HEK293 (cell line): ENCODE results near the gene INPP4B.
A peak's percentile ranks its signal among the peaks of the same experiment; 100 is the strongest.

Source experiments
- CTCF ChIA-PET: fragments of 350-600 bp; formaldehyde crosslinking; extraction: SDS; loops from one replicate; lab custom pipeline; 2021; ENCODE audit warnings: antibody characterized with exemption; lab: Yijun Ruan, JAX
- POLR2A ChIA-PET: fragments of 300-600 bp; formaldehyde crosslinking; extraction: SDS; loops from one replicate; lab custom pipeline; 2020; ENCODE audit warnings: antibody characterized with exemption, inconsistent platforms; lab: Yijun Ruan, JAX
- H3K27ac ChIP-seq: fragments of 200-500 bp; sonication (Bioruptor generic); 2 replicates; pipeline ENCODE4 v1.5.1; 2014; ENCODE audit warnings: low read depth, low read length, control low read depth, inconsistent platforms; ENCODE audit errors: extremely low read depth
- H3K36me3 ChIP-seq, 2 experiments: fragments of 200-500 bp in 1 of 2; sonication (Bioruptor generic) in 1 of 2; 1 replicate in 1 of 2; 2 replicates in 1 of 2; pipeline ENCODE4 v1.5.1; 2014 to 2017; ENCODE audit warnings: inconsistent platforms in 2 of 2, low read length in 2 of 2; ENCODE audit not compliant: control insufficient read depth in 2 of 2, insufficient read depth in 1 of 2
- H3K4me1 ChIP-seq: fragments of 200-500 bp; sonication (Bioruptor generic); 2 replicates; pipeline ENCODE4 v1.5.1; 2014; ENCODE audit warnings: mild to moderate bottlenecking, low read length, inconsistent platforms; ENCODE audit not compliant: control insufficient read depth, insufficient read depth
- H3K4me3 ChIP-seq: 2 replicates; pipeline ENCODE4 v1.5.1; 2011; ENCODE audit warnings: low read depth, mild to moderate bottlenecking, control low read depth, low read length, moderate library complexity
- H3K9me3 ChIP-seq: fragments of 200-500 bp; sonication (Bioruptor generic); 2 replicates; pipeline ENCODE4 v1.5.1; 2014; ENCODE audit warnings: low read depth, low read length, inconsistent platforms; ENCODE audit not compliant: control insufficient read depth, insufficient read depth
- HOXC10 ChIP-seq: sonication (generic); formaldehyde crosslinking; IDR thresholded peaks from 2 replicates; pipeline ENCODE4 v1.8.1; 2023; ENCODE audit warnings: mild to moderate bottlenecking, missing genetic modification reagents
- KLF7 ChIP-seq: fragments of 450-650 bp; formaldehyde crosslinking; IDR thresholded peaks from 2 replicates; pipeline ENCODE4 v1.5.1; 2016; ENCODE audit warnings: missing biosample characterization, missing genetic modification characterization, borderline replicate concordance
- MEIS1 ChIP-seq: sonication (generic); formaldehyde crosslinking; IDR thresholded peaks from 2 replicates; pipeline ENCODE4 v1.8.1; 2022; ENCODE audit warnings: missing genetic modification reagents, mild to moderate bottlenecking, borderline replicate concordance
- TCF7L2 ChIP-seq: IDR thresholded peaks from 2 replicates; pipeline ENCODE4 v1.6.1; 2011; ENCODE audit warnings: low read depth, mild to moderate bottlenecking, inconsistent platforms, low read length, moderate library complexity, borderline replicate concordance
- ZNF140 ChIP-seq: fragments of 450-650 bp; formaldehyde crosslinking; IDR thresholded peaks from 2 replicates; pipeline ENCODE4 v1.5.1; 2016; ENCODE audit warnings: missing biosample characterization, missing genetic modification characterization
- ZNF169 ChIP-seq: fragments of 450-650 bp; formaldehyde crosslinking; IDR thresholded peaks from 2 replicates; pipeline ENCODE4 v1.5.1; 2016; ENCODE audit warnings: missing biosample characterization, missing genetic modification characterization
- ZNF354C ChIP-seq: fragments of 450-650 bp; formaldehyde crosslinking; IDR thresholded peaks from 2 replicates; pipeline ENCODE4 v1.5.1; 2016; ENCODE audit warnings: missing biosample characterization, missing genetic modification characterization, low read depth, borderline replicate concordance
- ZNF423 ChIP-seq: fragments of 450-650 bp; formaldehyde crosslinking; IDR thresholded peaks from 2 replicates; pipeline ENCODE4 v1.5.1; 2016; ENCODE audit warnings: missing biosample characterization, missing genetic modification characterization
- ZNF518A ChIP-seq: fragments of 450-650 bp; formaldehyde crosslinking; conservative IDR thresholded peaks from 2 replicates; pipeline ENCODE4 v1.5.1; 2016; ENCODE audit warnings: low read depth, missing biosample characterization, missing genetic modification characterization
- ZNF585B ChIP-seq: fragments of 450-650 bp; formaldehyde crosslinking; IDR thresholded peaks from 2 replicates; pipeline ENCODE4 v1.5.1; 2016; ENCODE audit warnings: missing biosample characterization, missing genetic modification characterization
- ZNF629 ChIP-seq: fragments of 450-650 bp; formaldehyde crosslinking; IDR thresholded peaks from 2 replicates; pipeline ENCODE4 v1.5.1; 2017; ENCODE audit warnings: missing biosample characterization, missing genetic modification characterization
- ZNF830 ChIP-seq: fragments of 450-650 bp; IDR thresholded peaks from 2 replicates; pipeline ENCODE4 v1.5.0; 2018; ENCODE audit warnings: missing biosample characterization, missing genetic modification characterization, low read depth, mild to moderate bottlenecking, moderate library complexity

Gene INPP4B

DNA sequence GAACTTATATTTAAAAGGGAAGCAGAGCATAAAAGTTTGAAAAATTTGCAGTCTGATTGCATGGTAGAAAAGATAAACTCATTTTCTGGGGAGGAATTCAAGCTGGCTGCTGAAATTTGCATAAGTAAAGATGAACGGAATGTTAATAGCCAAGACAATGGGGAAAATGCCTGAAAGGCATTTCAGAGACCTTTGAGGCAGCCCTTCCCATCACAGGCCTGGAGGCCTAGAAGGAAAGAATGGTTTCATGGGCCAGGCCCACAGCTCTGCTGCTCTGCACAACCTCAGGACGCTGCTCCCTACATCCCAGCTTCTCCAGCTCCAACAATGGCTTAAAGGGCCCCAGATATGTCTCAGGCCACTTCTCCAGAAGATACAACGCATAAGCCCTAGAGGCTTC, 46.9 kb upstream of the INPP4B start:
- Histone ChIP-seq H3K36me3 (no peaks in the 10 kb centered on the region), H3K9me3 (no peaks in the 10 kb centered on the region), H3K4me3 (no peak overlapping the region), H3K27ac (no peak overlapping the region), H3K4me1 (no peaks in the 10 kb centered on the region)
- ChIA-PET POLR2A (no interaction called here), CTCF (no interaction called here)
- TF ChIP-seq ZNF518A (tag by site-specific recombination) (no peak), ZNF585B (tag by site-specific recombination) (peak; percentile 66)
- TF ChIP-seq, all 188 proteins: peak for 1

GRCh38 chr4:142886566-142886965, 40.5 kb upstream of the INPP4B start:
- CTCF ChIA-PET: no interaction called here
- no peak overlapping the region for H3K4me3 ChIP-seq
- no peak for TF ChIP-seq TCF7L2
- TF ChIP-seq HOXC10 (CRISPR knock-in tag): no peak
- no peak for TF ChIP-seq KLF7 (tag by site-specific recombination)
- TF ChIP-seq ZNF423 (tag by site-specific recombination): no peak
- TF ChIP-seq ZNF169 (tag by site-specific recombination): no peak
- TF ChIP-seq ZNF830: no peak
- no peak for TF ChIP-seq MEIS1
- TF ChIP-seq, all 188 proteins: peak for 0
- Histone ChIP-seq H3K9me3 (no peaks in the 10 kb centered on the region), H3K4me1 (no peaks in the 10 kb centered on the region), H3K27ac (no peak overlapping the region), H3K36me3 (no peaks in the 10 kb centered on the region)
- POLR2A ChIA-PET: no interaction called here

DNA sequence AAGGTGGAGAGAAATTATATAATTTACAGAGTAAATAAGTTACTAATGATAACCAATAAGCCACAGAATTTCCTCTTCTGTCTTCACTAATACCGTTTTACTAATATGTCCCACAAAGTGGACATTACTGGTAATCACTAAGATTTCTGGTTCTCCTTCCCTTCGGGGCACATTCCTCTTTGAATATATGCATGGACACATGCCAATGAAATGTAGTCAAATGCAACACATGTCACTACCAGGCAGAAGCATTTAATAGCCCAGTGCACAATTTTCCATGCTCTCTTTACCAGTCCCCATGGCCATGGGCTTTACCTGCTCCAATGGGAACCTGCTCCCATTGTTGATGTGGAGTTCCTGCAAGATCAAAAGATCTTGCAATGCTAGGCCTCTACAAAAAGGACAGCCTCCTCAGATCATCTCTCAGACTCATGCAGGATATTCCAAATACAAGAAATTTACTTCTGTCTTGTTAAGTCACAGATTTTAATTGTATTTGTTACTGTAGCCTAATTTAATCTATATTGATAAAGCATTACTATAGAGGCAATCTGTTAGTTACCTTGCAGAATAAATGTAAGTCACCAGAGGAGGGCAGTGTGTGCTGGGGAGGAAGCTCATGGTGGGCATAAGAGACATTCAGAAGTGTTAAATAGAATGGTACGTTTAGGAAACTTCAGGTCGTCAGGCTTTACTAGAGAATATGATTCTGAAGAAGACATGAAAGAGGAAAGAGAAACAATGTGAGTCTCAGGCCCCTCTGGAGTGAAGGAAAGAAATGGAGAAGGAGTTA, 37.1 kb upstream of the INPP4B start:
- Histone ChIP-seq H3K9me3 (no peaks in the 10 kb centered on the region), H3K4me3 (no peak overlapping the region), H3K36me3 (no peaks in the 10 kb centered on the region), H3K4me1 (no peaks in the 10 kb centered on the region), H3K27ac (no peak overlapping the region)
- POLR2A ChIA-PET: no interaction called here
- CTCF ChIA-PET: no interaction called here
- TF ChIP-seq ZNF140 (tag by site-specific recombination) (no peak), ZNF629 (tag by site-specific recombination) (no peak)

GRCh38 chr4:142882159-142882558, 36.1 kb upstream of the INPP4B start:
- H3K4me1 ChIP-seq: no peaks in the 10 kb centered on the region
- H3K9me3 ChIP-seq: no peaks in the 10 kb centered on the region
- POLR2A ChIA-PET: no interaction called here
- no peak overlapping the region for H3K4me3 ChIP-seq
- CTCF ChIA-PET: interaction anchor here (0.6 to 0.9 kb wide), 2 partner anchors 13 to 17 kb away, joined by 3 to 4 read pairs; no protein-coding TSS in a partner anchor
- no peak overlapping the region for H3K27ac ChIP-seq
- TF ChIP-seq ZNF354C: no peak
- no peaks in the 10 kb centered on the region for H3K36me3 ChIP-seq
